Left ventricle myocardium inferior (tissue), 1 donor: Measurements from ENCODE around the gene PACSIN3. TPM values are rescaled to one million over a fixed set of nuclear protein-coding genes. Genes with fewer than 3 reads are reported as not detected.

ENCODE experiments used
- DNase-seq: peaks from one replicate; pipeline ENCODE4 v3.0.0-alpha.2; 2020
- H3K27ac ChIP-seq: fragments of 200-600 bp; replicated peaks from 2 replicates; pipeline ENCODE4 v1.8.0; 2021
- H3K27me3 ChIP-seq: fragments of 200-600 bp; 2 replicates; pipeline ENCODE4 v1.8.0; 2021; ENCODE audit warnings: low read depth
- H3K36me3 ChIP-seq: fragments of 200-600 bp; 2 replicates; pipeline ENCODE4 v1.8.0; 2021
- H3K4me1 ChIP-seq: fragments of 200-600 bp; 2 replicates; pipeline ENCODE4 v1.8.0; 2021
- H3K4me3 ChIP-seq: fragments of 200-600 bp; 2 replicates; pipeline ENCODE4 v1.8.0; 2021; ENCODE audit warnings: mild to moderate bottlenecking, moderate library complexity
- H3K9me3 ChIP-seq: fragments of 200-600 bp; replicated peaks from 2 replicates; pipeline ENCODE4 v1.8.0; 2021
- intact Hi-C: fragments of 100-400 bp; cut with micrococcal nuclease; formaldehyde crosslinking; loops from one replicate; pipeline ENCODE4 v1.11.0; 2022
- total RNA-seq: library from RNA; stranded (reverse); fragmentation: NEBNext Ultra II Directional; extraction: Animal tissue kit (Norgen Biotek cat#: 25700); gene quantifications from one replicate; pipeline ENCODE4 v1.2.1, GENCODE V29; 2021
- TF ChIP-seq, protein P1 (sequence below): fragments of 200-600 bp; IDR thresholded peaks from 2 replicates; pipeline ENCODE4 v1.8.0; 2021; ENCODE audit warnings: antibody characterized with exemption, mild to moderate bottlenecking, borderline replicate concordance
- donor health status: DM: no; HTN: yes; CAD: no; lungs with severe emphysema.

PACSIN3 gene
- total RNA-seq, 1 donor from 2014 or later, result 198 TPM

DNA sequence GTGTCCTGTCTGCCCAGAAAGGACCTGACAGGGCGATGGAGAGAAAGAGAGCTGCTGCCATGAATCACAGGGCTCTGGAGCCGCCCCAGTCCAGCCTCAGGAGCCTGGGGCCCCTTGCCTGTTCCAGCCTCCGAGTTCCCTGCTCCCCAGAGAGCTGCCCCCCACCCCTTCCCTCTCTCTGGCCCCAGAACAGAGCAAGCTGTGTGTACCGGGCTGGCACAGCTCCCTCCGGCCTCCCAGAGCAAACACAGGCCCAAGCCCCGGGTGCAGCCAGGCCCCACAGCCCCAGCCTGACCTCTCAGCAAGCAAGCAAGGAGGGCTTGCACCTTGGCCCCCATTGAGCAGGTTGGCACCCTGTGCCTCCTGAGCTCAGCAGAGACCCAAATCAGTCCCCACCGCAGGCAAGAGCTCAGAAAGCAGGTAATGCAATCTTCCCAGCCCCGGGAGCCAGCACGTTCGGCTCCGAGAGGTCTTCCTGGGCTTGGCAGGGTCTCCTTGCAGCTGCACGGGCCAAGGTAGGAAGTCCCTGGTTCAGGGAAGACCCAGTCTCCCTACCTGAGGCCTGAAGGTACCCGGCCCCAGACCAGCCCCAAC is 1.4 kb downstream of the PACSIN3 start:
- Histone ChIP-seq H3K27me3 (peaks cover 32% of the 10 kb centered on the region), H3K4me3 (peak overlapping the region; percentile 76), H3K36me3 (peaks cover 18% of the 10 kb centered on the region), H3K27ac (peak overlapping the region; percentile 98), H3K9me3 (no peaks in the 10 kb centered on the region), H3K4me1 (peaks cover 96% of the 10 kb centered on the region)
- peak; percentile 44 for DNase-seq
- intact Hi-C loops, result no loop called here
- TF ChIP-seq, protein P1, sequence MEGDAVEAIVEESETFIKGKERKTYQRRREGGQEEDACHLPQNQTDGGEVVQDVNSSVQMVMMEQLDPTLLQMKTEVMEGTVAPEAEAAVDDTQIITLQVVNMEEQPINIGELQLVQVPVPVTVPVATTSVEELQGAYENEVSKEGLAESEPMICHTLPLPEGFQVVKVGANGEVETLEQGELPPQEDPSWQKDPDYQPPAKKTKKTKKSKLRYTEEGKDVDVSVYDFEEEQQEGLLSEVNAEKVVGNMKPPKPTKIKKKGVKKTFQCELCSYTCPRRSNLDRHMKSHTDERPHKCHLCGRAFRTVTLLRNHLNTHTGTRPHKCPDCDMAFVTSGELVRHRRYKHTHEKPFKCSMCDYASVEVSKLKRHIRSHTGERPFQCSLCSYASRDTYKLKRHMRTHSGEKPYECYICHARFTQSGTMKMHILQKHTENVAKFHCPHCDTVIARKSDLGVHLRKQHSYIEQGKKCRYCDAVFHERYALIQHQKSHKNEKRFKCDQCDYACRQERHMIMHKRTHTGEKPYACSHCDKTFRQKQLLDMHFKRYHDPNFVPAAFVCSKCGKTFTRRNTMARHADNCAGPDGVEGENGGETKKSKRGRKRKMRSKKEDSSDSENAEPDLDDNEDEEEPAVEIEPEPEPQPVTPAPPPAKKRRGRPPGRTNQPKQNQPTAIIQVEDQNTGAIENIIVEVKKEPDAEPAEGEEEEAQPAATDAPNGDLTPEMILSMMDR, result no peak

DNA sequence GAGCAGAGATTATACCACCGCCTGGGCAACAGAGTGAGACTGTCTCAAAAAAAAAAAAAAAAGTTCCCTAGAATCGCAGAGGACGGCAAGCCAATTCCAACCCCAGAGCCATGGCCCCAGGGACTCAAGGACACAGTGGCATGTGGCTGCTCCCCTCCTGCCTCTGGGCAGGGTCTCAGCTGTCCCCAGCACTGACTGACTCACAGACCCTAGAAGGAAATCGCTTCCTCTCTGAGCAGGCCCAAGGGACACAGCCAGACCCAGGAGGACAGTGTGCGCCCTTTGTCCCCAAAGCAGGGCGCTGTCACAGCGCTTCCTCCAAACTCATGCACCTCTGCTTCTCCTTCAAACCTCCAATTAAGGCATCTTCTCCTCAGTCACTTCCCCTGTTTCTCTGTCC is 2.3 kb downstream of the PACSIN3 start:
- peak overlapping the region; percentile 98 for H3K27ac ChIP-seq
- H3K27me3 ChIP-seq, result peaks cover 32% of the 10 kb centered on the region
- TF ChIP-seq, protein P1, result no peak
- DNase-seq, result peak; percentile 36
- peaks cover 96% of the 10 kb centered on the region for H3K4me1 ChIP-seq
- peak overlapping the region; percentile 76 for H3K4me3 ChIP-seq
- no peaks in the 10 kb centered on the region for H3K9me3 ChIP-seq
- H3K36me3 ChIP-seq, result peaks cover 27% of the 10 kb centered on the region
- intact Hi-C loops, result no loop called here

DNA sequence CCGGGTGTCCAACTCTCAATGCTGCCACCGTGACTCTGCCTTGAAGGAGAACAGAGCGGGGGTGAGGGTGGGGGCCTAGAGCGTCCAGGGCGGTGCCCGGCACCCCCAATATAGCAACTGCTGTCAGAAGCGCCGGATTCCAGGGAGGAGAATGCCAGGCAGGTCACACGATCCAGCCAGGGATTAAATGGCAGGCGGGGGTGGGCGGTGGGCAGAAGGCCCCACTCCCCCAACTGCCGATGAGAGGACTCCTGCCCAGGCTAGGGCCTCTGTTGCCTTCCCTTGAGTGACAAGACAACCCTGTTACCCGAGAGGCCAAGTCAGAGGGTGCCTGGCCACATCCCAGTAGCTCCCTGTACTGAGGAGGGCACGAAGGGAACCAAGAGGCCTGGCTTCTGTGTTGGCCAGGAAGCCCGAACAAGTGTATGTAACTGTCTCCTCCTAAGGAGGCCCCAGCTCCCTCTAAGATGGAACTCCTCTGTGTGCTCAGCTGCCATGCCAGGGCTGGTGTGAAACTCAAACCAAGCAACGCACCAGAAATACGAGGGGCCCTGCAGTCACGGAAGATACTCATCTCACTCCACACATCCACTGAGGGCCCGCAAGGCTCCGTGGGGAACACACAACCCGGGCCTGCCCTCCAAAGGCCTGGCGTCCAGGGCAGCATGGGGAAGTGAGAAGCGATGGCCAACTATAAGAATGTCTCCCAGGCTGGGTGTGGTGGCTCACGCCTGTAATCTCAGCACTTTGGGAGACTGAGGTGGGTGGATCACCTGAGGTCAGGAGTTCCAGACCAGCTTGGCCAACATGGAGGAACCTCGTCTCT is 3.0 kb downstream of the PACSIN3 start:
- H3K27ac ChIP-seq, result peak overlapping the region; percentile 98
- intact Hi-C loops, result no loop called here
- H3K4me1 ChIP-seq, result peaks cover 97% of the 10 kb centered on the region
- H3K4me3 ChIP-seq, result peak overlapping the region; percentile 76
- TF ChIP-seq, protein P1, result no peak
- peak; percentile 54 for DNase-seq
- no peaks in the 10 kb centered on the region for H3K9me3 ChIP-seq
- H3K27me3 ChIP-seq, result peaks cover 32% of the 10 kb centered on the region
- H3K36me3 ChIP-seq, result peaks cover 34% of the 10 kb centered on the region

DNA sequence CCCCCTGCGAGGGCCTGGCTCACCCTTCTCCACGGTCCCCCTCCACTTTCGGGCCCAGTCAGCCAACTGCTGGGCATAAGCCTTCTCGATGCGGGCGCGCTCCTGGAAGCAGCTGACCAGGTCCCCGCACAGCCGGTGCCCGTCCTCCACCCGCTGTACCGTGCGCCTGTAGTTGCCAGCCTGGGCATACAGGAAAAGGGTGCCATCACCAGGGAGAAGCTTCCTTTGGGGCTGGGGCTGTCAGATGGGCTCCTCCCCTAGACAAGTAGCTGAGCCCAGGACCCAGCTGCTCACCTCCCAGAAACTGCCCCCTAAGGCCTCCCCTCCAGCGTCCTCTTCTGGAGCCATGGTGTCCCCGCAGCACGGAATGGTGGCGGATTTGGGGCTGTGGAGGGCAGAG is 3.9 kb downstream of the PACSIN3 start:
- peak overlapping the region; percentile 98 for H3K27ac ChIP-seq
- peaks cover 34% of the 10 kb centered on the region for H3K36me3 ChIP-seq
- peaks cover 30% of the 10 kb centered on the region for H3K27me3 ChIP-seq
- no peaks in the 10 kb centered on the region for H3K9me3 ChIP-seq
- H3K4me3 ChIP-seq, result peak overlapping the region; percentile 76
- H3K4me1 ChIP-seq, result peaks cover 97% of the 10 kb centered on the region
- intact Hi-C loops, result no loop called here
- DNase-seq, result no peak
- TF ChIP-seq, protein P1, result no peak

DNA sequence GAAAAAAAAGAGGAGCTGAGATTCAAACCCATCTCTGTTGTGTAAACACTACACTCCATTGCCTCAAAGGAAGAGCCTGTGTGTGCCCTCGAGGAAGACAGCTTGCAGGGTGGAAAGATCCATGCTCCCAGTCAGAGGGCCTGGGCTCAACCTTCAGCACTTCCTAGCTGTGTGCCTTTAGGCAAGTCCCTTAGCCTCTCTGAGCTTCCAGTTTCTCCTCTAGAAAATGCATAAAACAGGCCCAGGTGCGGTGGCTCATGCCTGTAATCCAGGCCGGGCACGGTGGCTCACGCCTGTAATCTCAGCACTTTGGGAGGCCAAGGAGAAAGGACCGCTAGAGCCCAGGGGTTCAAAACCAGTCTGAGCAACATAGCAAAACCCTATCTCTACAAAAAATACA is 5.0 kb downstream of the PACSIN3 start:
- H3K27me3 ChIP-seq, result peaks cover 30% of the 10 kb centered on the region
- intact Hi-C loops, result no loop called here
- peak overlapping the region; percentile 98 for H3K27ac ChIP-seq
- peak overlapping the region; percentile 76 for H3K4me3 ChIP-seq
- peaks cover 95% of the 10 kb centered on the region for H3K4me1 ChIP-seq
- H3K36me3 ChIP-seq, result peaks cover 34% of the 10 kb centered on the region
- TF ChIP-seq, protein P1, result no peak
- no peak for DNase-seq
- H3K9me3 ChIP-seq, result no peaks in the 10 kb centered on the region
